NCI-H2227 (cell line): ENCODE results near the gene CDC14A.
"Not testable (repeated sequence)": the region's sequence is repeated elsewhere in the genome, so short reads cannot be mapped to it uniquely, and the experiment has no call there.

Source experiments
- DNase-seq: peaks from one replicate; lab custom pipeline; 2025; ENCODE audit not compliant: unreplicated experiment; lab: John Stamatoyannopoulos, UW

CDC14A gene

DNA sequence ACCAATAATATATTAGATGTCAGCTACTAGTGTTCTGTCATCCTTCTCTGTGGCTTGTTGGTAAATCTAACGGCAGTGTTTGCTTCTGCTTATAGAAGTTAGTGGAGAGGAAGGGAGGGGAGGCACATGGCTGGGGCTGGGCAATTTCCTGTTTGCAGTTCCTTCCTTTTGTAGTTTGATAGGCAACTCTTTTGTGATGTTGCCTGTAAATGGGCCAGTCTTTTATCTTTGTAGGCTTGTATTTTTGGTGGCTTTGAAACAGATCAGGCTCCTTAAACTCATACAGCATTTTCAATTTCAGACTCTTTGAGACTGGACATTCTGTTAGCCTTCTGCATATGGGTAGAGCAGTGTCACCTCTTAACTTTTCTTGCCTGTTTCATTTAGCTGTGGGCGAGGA is 48.1 kb downstream of the CDC14A start:
- DNase-seq = no peak

DNA sequence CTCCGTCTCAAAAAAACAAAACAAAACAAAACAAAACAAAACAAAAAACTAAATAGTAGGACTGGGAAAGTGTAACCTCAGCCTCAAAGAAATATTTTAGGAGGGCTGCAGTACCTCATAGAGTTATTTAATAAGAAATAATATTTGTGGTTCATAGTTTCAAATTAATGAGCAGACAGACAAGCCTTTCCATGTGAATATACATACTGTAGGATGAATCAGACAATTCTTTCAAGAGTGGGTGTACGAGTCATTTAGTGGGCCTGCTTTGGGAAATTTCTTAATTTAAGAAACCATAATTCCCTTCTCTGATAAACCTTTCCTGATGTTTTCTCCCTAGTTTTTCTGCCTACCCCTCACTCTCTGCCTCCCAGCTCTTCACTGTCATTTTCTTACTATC is 52.5 kb downstream of the CDC14A start:
- DNase-seq = no peak

- DNase-seq = not testable (repeated sequence)
Measured at GRCh38 chr1:100405902-100406301, 53.6 kb downstream of the CDC14A start.

DNA sequence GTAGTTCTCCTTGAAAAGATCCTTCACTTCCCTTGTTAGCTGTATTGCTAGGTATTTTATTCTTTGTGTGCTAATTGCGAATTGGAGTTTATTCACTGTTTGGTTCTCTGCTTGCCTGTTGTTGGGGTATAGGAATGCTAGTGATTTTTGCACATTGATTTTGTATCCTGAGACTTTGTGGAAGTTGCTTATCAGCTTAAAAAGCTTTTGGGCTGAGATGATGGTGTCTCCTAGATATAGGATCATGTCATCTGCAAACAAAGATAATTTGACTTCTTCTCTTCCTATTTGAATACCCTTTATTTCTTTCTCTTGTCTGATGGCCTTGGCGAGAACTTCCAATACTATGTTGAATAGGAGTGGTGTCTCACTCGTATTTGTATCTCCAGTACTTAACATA is 55.1 kb downstream of the CDC14A start:
- DNase-seq = not testable (repeated sequence)

- DNase-seq = no peak
Measured at GRCh38 chr1:100411019-100411418, 58.7 kb downstream of the CDC14A start.

GRCh38 chr1:100411574-100411973 is 59.3 kb downstream of the CDC14A start:
- DNase-seq = no peak

DNA sequence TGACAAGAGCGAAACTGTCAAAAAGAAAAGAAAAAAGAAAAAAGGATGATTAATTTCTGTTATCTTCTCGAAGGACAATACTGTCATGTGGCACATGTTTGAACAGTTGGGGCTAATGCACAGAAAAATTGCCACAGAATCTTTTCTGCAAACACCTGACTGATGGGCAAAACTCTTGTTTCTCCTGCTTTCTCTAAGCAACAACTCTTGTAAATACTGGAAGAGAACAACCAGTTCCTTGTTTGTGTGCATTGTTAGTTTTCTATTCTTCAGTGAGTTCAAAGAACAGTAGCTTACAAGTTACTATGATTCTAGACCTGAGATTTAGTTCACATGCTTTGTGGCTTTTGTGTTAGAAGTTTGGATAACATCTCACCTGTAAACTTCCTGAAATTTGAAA is 60.7 kb downstream of the CDC14A start:
- no peak for DNase-seq

GRCh38 chr1:100414693-100415497 is 62.6 kb downstream of the CDC14A start:
- no peak for DNase-seq

DNA sequence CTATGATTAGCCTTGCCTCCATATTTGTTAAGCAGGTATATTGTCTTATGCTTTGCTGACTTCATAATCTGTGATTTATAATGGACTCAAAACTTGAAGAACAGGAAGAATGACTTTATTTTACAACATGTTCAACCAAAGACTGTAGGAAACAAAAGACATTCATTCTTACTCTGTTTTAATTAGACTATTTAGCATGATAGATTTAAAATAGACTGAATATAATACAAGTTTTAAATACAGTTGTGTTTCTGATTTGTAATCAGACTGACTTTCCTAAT is 63.1 kb downstream of the CDC14A start:
- no peak for DNase-seq

DNA sequence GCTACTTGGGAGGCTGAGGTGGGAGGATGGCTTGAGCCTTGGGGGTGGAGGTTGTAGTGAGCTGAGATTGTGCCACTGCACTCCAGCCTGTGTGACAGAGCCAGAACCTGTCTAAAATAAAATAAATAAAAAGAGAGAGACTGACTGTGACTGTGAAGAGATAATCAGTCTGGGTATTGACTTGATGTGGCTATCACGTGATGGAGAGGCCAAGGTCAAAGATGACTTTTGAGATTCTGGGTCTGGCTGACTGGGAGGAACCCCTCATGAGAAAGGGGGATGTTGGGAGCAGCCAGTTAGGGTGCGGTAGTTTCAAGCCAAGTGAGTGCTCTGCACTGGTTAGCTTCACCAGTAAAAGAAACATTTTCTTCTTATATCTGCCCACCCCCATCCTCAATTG is 66.8 kb downstream of the CDC14A start:
- DNase-seq = no peak

DNA sequence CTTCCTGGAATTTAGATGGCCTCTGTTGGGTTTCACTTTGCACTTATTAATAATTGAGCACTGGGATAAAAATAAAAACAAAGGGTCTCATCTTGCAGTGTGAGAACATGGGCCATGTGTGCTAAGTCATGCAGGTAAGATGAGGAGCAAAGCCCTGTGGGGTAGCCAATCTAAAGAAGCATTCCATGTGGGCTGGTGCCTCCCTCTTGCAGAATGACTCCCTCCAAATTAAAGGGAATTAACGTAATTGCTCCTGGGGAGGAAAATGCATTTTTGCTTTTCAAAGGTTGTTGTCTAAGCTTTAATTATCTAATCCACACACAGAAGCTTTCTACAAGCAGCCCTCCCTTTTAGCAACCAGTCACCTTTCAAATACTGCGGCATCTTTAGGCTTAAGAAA is 69.8 kb downstream of the CDC14A start:
- DNase-seq = no peak

- DNase-seq = no peak
Measured at GRCh38 chr1:100423832-100424337, 71.6 kb downstream of the CDC14A start.

DNA sequence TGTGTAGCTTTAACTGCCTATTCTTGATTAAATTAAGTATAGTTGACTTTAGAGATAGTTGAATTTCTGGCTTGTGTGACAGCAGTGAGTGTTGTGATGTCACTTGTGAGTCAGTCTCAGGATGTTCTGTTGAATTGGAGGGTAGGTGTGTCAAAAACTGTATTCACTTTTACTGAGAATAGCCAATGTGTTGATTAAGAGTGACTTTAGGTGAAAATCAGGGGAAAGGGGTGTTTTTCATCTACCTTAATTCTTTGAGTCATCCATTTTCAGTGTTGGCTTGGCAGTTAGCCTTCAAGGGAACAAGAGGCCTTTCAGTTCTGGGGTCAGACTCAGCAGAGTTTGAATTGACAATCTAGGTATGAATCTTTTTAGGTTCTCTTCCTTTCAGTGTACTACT is 75.9 kb downstream of the CDC14A start:
- no peak for DNase-seq

- no peak for DNase-seq
Measured at GRCh38 chr1:100430325-100430756, 78.0 kb downstream of the CDC14A start.

GRCh38 chr1:100431954-100432353 is 79.6 kb downstream of the CDC14A start:
- DNase-seq = no peak

- no peak for DNase-seq
Measured at GRCh38 chr1:100433563-100433962, 81.3 kb downstream of the CDC14A start.

DNA sequence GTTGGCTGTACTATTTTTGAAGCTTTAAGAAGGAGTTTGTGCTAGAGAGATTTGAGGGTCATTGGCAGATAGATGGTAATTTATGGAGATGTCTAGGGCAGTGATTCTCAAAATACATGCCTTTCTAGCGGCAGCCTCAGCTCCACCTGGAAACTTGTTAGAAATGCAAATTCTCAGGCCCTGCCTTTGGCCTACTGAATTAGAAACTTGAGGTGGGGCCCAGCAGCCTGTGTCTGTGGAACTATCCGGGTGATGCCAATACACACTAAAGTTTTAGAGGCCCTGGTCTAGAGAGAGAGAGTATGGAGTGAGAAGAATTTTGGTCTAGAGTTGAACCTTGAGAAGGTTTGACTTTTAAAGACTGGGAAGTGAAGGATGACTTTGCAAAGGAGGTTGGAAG is 82.5 kb downstream of the CDC14A start:
- no peak for DNase-seq

DNA sequence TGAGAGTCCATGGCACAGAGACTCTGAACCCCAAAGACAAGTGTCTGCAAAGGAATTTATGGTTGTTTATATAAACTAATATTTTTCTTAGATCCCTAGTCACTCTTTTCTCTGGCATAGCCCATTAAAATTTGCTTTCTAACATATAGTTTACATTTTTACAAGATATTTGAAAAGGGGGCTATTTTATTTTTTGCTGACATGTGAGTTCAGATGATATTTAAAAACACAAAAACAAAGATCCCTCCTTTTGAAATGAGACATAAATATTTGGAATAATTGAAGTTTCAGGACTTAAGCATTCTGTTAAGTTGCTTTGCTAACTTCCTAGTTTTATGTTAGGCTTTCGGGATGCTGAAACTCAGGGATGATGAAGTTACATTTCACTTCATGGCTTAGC is 86.1 kb downstream of the CDC14A start:
- no peak for DNase-seq

DNA sequence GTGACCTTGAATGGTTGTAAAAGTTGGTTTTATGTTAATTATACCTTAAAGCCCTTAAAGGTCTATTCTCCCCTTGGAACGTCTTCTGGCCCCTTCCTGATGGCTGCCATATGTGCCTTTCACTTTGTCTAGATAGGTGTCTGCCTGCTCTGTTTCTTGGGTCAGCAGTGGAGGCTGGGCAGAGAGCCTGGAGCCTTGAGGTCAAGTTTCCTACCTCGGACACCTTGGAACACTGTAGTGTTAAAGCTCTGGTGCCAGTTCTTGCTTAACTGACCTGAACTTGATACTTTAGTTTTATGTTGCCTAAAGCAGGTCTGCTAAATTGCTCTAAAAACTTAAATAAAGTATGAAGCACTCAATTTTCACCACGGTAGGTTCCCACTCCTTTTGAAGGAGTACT is 86.5 kb downstream of the CDC14A start:
- no peak for DNase-seq

- DNase-seq = no peak
Measured at GRCh38 chr1:100440075-100440809, 87.9 kb downstream of the CDC14A start.

DNA sequence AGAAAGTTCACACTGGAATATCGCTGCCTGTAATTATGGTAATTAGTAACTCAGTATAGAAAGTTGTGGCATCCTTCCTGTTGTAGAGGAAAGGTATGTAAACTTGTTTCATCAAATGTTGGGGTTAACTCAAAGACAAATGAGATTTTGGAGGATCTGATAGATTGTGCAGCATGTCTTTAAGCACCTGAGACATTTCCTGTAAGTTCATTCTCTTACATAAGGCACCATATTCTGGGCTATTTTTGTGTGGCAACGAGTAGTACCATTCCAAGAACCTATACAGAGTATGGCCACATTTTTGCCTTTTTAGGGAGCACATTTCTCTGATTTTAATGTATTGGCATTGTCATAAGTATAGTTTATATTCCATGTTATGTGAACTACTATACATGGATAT is 88.8 kb downstream of the CDC14A start:
- no peak for DNase-seq

DNA sequence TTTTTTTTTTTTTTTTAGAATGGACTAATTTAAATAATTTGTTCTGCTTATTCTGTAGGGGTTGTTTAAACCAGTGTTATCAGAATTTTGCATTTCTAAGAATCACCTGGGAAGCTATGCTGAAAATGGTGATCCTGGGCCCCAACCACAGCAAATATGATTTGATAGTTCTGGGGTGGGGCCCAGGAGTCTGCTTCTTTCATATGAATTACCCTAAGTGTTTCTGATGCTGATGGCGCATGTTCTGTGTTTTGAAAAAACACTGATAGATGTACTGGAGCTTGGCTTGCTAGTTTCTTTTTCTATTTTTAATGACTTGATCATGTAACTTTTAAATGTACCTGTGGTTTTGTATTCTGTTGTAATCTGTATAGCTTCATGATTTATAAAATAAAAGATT is 89.3 kb downstream of the CDC14A start:
- no peak for DNase-seq
